HG03460 (cell line): ENCODE results near the gene CCDC88C.
A peak's percentile ranks its signal among the peaks of the same experiment; 100 is the strongest.
"Not testable (repeated sequence)": the region's sequence is repeated elsewhere in the genome, so short reads cannot be mapped to it uniquely, and the experiment has no call there.

Experiments
- ATAC-seq: cut with Tn5 transposase; IDR thresholded peaks from one replicate; pipeline ENCODE4 v1.9.1; 2021; ENCODE audit not compliant: unreplicated experiment

The CCDC88C gene, protein sequence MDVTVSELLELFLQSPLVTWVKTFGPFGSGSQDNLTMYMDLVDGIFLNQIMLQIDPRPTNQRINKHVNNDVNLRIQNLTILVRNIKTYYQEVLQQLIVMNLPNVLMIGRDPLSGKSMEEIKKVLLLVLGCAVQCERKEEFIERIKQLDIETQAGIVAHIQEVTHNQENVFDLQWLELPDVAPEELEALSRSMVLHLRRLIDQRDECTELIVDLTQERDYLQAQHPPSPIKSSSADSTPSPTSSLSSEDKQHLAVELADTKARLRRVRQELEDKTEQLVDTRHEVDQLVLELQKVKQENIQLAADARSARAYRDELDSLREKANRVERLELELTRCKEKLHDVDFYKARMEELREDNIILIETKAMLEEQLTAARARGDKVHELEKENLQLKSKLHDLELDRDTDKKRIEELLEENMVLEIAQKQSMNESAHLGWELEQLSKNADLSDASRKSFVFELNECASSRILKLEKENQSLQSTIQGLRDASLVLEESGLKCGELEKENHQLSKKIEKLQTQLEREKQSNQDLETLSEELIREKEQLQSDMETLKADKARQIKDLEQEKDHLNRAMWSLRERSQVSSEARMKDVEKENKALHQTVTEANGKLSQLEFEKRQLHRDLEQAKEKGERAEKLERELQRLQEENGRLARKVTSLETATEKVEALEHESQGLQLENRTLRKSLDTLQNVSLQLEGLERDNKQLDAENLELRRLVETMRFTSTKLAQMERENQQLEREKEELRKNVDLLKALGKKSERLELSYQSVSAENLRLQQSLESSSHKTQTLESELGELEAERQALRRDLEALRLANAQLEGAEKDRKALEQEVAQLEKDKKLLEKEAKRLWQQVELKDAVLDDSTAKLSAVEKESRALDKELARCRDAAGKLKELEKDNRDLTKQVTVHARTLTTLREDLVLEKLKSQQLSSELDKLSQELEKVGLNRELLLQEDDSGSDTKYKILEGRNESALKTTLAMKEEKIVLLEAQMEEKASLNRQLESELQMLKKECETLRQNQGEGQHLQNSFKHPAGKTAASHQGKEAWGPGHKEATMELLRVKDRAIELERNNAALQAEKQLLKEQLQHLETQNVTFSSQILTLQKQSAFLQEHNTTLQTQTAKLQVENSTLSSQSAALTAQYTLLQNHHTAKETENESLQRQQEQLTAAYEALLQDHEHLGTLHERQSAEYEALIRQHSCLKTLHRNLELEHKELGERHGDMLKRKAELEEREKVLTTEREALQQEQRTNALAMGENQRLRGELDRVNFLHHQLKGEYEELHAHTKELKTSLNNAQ (N-terminal part only)

DNA sequence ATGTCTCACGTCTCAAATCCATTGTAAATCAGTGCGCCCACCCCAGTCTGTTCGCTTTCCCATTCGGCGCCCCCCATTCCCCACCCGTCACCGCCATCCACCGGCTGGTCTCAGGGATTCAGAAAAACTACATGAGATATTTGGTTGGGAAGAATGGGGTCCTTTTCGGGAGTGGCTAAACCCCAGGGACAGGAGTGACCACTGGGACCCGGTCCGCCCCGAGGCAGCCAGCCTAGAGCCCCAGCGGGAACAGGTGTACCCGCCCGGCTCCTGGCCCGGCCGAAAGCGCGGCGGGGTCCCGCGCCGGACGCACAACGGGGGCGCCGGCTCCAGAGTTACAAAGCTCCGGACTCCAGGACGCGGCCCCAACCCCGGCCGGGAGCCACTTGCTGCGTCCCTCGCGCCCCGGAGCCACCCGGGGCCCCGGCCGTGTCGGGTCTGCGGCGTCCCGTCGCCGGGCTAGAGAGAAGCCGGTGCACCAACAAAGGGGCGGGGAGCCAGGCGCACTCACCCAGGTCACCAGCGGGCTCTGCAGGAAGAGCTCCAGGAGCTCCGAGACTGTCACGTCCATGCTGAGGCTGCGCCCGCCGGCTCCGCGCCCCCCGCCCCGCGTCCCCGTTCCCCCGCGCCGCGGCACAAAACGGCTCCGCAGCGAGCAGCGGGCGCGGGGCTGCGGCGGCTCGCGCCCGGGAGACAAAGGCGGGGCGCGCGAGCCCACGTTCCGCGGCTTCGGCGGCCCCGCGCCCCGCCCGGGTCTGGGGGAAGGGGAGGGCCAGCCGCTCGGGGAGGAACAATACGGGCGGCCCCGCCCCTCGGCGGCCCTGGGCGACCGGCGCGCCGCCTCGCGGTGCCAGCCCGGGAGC is at the start of gene CCDC88C:
Gene CCDC88C (minus strand): TSS at position 701 of the 863 bp plus-strand sequence. CDS start 130 bp downstream, at position 571.
- peak; percentile 41 for ATAC-seq

DNA sequence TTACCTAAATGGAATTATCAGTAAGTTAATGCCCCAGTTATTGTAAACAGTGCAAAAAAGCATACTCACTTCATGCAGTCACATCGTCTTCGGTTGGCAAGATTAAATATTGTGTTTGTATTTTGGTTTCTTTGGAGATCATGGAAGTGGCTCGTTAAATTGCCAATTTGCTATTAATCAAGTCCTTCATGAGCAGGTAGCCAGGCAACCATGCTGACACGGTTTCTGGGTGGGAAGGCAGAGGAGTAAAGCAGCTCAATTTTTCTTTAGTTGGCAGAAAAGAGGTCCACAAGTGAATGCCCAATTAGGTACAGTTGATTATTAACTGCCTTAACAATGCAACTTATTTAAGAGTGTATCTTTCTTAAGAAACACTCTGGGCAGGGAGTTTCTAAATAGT is 48.6 kb upstream of the CCDC88C start:
- ATAC-seq: no peak

DNA sequence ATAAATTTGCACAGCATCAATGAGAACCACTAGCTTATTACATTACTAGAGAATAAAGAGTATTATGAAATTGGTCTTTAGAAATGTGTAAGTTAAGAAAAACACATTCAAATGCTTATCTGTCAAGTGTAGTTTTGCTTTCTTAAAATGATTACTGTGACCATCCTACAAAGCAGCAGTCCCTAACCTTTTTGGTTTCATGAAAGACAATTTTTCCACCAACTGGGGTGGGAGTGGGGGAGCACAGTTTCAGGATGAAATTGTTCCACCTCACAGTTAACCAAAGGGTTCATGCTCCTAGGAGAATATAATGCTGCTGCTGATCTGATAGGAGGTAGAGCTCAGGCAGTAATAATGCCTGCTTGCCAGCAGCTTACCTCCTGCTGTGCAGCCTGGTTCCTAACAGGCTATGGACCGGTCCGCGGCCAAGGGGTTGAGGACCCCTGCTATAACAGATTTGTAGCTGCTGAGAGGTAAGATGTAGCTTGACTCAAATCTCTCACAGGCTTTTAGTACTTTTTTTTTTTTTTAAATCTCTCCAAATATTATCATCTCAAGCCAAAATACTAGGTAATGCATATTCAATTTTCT is 47.1 kb upstream of the CCDC88C start:
- no peak for ATAC-seq

DNA sequence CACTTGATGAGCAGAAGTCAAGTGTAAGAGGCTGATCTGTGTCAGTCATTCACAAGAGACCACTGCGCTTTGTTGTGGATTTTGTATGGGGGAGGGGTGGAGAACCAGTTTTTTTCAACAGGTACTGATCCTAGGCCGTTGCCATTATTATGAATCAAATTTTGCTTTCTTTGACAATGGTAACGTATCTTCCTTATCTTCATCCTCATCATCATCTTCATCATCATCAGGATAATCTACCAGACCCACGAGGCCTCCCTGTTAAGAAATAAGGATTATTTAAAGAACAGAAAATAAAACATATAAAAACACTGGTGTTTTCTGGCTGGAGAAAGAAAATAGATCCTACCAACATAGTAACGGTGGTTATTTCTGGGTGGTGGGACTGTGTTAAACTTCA is 41.0 kb upstream of the CCDC88C start:
- no peak for ATAC-seq

DNA sequence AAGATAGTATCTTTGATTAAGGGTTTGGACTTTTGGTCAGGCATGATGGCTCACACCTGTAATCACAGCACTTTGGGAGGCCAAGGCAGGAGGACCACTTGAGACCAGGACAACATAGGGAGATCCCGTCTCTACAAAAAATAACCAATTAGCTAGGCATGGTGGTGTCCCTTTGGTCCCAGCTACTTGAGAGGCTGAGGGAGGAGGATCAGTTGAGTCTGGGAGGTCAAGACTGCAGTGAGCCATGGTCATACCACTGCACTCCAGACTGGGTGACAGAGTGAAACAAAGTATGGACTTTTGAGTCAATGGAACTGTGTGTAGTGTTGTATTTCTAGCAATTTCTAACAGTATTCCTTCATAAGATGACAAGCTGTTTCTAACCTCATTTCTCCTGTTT is 38.7 kb upstream of the CCDC88C start:
- no peak for ATAC-seq

DNA sequence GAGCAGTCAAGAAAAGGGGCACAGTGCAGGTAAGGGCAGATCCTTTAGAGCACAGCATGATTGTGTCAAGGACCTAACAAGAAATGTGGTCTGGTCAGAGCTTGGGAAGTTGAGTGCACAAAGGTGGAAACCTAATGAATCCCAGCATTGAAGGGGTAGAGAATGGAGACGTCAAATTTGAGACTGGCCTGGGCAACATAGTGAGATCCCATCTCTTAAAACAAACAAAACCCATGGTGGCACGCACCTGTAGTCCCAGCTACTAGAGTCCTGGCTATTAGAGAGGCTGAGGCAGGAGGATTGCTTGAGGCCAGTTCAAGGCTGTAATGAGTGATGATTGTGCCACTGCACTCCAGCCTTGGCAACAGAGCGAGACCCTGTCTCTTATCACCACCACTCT is 37.0 kb upstream of the CCDC88C start:
- ATAC-seq: no peak

DNA sequence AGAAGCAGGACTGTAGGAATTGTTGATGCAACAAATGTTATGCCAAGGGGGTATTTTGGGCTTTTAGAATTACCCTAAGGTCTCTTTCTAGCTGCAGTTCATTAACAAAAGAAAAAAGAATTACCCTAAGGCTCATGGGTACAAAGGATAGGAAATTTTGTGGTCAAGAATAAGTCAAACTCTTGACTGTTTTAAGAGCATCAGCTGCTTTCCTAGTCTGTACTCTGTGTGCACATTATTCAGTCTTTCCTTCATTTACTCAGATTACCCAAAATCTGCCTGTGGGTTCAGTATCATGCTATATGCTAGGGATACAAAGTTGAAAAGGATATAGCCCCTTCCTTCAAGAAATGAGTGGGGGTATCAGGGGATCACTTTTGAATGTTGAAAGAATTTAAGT is 36.5 kb upstream of the CCDC88C start:
- no peak for ATAC-seq

DNA sequence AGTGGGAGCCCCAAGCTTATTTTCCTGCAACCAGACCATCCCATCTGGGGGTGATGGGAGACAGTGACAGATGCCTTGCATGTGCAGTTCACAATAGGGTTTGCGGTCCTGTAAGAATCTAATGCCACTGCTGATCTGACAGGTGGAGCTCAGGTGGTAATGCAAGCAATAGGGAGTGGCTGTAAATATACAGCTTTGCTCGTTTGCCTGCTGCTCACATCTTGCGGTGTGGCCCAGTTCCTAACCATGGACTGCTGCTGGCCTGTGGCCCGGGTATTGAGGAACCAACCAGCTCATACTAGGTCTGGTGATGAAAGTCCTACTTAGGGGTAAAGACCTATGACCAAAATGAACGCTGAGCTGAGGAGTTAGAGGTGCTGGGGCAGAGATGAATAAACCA is 36.1 kb upstream of the CCDC88C start:
- no peak for ATAC-seq

DNA sequence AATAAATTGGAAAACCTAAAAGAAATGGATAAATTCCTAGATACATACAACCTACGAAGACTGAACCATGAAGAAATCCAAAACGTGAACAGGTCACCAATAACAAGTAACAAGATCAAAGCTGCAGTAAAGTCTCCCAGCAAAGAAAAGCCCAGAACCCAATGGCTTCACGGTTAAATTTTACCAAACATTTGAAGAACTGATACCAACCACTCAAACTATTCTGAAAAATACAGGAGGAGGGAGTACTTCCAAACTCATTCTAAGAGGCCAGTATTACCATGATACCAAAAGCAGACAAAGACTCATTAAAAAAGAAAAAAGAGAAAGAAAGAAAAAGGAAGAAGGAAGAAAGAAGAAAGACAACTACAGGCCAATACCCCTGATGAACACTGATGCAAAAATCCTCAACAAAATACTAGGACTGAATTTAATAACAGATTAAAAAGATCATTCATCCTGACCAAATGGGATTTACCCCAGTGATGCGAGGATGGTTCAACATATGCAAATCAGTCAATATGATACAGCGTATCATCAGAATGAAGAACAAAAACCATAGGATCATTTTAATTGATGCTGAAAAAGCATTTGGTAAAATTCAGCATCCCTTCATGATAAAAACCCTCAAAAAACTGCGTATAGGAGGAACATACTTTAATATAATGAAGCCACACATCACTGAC is 26.9 kb upstream of the CCDC88C start:
- peak; percentile 49 for ATAC-seq

DNA sequence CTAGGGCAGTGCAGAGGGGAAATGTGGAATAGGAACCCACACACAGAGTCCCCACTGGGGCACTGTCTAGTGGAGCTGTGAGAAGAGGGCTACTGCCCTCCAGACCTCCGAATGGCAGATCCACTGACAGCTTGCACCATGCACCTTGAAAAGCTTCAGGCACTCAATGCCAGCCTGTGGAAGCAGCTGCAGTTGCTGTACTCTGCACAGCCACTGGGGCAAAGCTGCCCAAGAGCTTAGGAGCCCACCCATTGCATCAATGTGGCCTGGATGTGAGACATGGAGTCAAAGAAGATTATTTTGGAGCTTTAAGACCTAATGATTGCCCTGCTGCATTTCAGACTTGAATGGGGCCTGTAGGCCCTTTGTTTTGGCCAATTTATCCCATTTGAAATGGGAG is 21.7 kb upstream of the CCDC88C start:
- ATAC-seq: no peak

DNA sequence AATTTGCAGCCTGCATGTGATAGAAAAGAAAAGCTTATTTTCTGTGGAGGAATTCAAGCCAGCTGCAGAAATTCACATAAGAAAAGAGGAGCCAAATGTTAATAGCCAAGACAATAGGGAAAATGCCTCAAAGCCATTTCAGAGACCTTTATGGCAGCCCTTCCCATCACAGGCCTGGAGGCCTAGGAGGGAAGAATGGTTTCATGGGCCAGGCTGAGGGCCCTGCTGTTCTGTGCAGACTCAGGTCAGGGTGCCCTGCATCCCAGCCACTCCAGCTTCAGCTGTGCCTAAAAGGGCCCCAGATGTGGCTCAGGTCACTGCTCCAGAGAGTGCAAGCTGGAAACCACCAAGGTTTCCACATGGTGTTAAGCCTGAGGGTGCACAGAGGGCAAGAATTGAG is 21.2 kb upstream of the CCDC88C start:
- ATAC-seq: no peak

DNA sequence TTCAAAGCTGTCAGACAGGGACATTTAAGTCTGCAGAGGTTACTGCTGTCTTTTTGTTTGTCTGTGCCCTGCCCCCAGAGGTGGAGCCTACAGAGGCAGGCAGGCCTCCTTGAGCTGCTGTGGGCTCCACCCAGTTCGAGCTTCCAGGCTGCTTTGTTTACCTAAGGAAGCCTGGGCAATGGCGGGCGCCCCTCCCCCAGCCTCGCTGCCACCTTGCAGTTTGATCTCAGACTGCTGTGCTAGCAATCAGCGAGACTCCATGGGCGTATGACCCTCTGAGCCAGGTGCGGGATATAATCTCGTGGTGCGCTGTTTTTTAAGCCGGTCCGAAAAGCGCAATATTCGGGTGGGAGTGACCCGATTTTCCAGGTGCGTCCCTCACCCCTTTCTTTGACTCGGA is 18.6 kb upstream of the CCDC88C start:
- not testable (repeated sequence) for ATAC-seq

DNA sequence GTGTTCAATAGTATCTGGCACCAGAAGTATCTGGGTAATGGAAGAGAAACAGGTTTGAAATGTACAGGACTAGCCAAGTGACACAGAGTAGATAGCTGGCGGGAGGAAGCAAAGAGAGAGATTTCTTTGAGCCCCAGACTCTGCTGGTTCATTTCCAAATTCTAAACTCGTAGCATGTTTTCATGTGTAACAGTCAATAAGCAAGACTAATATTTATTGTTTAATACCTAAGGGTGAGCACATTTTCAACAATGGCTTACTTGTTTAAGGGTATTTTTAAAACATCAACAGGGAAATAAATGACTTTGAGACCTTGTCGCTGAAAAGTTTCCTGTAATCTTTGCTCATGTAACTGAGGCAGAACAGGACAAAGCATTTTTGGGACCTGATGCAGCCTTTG is 11.8 kb upstream of the CCDC88C start:
- no peak for ATAC-seq

DNA sequence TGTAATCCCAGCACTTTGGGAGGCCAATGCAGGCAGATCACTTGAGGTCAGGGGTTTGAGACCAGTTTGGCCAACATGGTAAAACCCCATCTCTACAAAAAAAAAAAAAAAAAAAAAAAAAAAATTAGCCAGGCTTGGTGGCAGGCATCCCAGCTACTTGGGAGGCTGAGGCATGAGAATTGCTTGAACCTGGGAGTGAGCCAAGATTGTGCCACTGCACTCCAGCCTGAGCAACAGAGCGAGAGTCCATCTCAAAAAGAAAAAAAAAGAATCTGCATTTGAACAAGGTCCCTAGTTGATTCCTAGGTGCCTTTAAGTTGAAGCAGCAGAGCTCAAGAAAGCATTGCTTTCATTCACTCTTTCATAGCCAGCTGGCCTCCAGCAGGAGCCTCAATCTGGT is 11.3 kb upstream of the CCDC88C start:
- ATAC-seq: not testable (repeated sequence)

DNA sequence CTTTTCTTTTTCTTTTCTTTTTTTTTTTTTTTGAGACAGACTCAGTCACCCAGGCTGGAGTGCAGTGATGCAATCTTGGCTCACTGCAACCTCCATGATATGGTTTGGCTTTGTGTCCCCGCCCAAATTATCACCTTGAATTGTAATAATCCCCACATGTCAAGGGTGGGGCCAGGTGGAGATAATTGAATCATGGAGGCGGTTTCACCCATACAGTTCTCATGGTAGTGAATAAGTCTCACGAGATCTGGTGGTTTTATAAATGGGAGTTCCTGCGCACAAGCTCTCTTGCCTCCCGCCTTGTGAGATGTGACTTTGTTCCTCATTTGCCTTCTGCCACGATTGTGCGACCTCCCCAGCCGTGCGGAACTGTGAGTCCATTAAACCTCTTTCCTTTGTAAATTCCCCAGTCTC is 7.9 kb upstream of the CCDC88C start:
- ATAC-seq: not testable (repeated sequence)

DNA sequence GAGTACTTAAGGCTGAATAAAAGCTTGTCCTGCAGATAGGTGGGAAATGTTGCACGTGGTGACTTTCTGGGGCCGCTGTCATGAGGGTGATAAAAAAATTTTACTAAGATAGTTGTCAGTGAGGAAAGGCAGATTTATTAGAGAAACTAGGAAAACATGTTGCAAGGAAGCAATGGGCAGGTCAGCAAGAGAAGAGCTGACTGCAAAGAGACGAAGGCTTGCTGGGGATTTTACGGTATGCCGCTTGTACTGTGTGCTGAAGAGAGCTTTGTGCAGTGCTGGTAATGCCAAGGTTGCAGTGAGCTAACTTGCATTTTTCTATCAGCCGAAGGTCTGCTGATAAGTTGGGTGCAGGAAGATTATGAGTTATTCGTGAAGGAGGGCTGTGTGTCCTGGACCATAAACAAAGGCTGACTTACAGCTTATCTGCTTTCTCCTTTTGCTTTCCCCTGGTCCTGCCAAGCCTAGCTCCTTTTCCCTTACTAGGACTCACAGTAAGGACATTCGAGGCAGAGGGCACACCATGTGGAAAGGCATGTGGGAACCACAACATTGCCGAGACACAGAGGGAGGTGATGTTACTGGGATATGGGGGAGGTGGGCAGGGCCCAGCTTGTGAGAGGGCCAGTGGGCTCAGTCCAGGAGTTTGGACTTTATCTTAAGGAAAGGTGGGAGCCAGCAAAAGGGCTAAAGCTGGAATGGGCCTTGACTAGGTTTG is 7.4 kb upstream of the CCDC88C start:
- no peak for ATAC-seq

DNA sequence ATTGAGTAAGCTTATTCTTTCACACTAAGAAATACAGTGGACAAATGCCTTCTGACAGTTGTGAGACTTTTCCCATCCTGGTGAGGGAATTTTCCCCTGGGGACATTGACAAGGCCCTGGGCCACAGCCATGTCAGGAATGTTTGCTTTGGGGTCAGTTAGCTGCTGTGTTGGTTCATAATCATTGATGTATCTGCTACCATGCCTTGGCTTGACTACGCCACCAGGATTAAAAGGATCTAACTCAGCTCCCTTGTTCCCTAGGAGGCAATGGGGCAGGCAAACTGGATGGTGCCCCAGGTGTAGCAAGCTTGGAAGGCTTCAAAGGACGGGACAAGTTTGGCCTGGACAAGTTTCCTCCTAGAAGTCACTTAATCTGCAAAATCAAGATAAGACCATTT is 3.1 kb upstream of the CCDC88C start:
- ATAC-seq: no peak

DNA sequence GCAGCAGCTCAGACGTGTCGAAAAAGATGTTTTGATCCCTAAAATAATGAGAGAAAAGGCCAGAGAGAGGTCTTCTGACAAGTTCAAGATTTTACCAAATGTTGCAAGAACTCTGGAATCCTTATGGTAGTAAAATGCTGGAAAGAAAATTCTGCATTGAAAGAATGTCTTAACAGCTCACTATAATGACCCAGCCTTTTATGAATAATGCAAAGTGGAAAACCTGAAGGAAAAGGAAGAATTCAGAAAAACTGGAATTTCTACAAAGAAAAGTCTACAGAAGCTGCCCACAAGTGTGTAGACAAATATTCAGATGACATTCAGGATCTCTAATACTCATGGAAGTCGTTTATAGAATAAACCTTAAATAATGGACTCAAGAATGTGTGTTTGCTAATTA is 1.8 kb upstream of the CCDC88C start:
- ATAC-seq: no peak

DNA sequence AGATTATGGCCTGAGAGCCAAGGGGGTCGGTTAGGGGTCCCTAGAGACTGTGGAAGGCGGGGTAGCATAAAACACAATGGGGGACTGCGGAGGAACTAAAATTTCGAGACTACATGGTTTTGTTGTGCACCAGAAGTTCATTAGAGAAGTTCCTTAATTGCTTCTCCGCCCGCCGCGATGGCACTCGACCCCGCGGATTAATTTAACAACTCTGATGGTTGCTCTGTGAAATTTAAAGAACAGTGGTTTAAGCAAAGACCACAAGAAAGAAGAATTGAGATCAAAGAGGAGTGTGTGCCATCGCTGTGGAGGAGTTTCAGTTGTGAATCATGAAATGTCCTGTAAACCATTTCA is 1.4 kb upstream of the CCDC88C start:
- no peak for ATAC-seq
